GM21423 (cell line): ENCODE data around the gene PHEX.

ENCODE experiments used
- ATAC-seq: cut with Tn5 transposase; IDR thresholded peaks from one replicate; pipeline ENCODE4 v1.9.1; 2021; ENCODE audit warnings: mild to moderate bottlenecking, moderate library complexity; ENCODE audit not compliant: unreplicated experiment

The PHEX gene

DNA sequence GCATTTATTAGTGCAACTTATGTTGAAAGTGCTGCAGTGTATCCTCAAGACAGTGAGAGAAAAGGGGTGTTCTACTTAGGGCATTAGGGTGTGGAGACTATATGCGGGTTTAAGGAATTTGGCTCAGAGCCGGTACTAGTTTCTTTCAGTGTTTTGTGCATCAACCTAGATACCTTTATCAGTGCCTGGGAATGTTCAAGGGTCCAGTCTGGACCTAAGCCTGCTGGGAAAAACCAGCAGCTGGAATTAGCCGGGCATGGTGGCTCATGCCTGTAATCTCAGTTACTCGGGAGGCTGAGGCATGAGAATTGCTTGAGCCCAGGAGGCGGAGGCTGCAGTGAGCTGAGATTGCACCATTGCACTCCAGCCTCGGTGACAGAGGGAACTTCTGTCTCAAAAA lies 7.4 kb downstream of the PHEX start:
- no peak for ATAC-seq

DNA sequence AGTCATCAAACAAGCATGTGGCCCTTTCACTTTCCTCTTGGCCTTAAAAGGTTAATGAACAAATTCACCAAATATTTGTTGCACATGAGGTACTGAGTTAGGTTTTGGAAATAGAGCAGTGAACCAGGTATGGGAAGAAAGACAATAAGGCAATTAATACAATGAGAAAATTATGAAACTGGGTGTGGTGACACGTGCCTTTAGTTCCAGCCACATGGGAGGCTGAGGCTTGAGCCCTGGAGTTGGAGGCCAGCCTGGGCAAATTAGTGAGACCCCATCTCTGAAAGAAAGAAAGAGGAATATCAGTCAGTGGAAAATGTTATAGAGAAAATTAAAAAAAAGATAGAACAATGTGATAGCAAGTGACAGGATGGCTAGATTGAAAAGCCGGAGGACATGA lies 8.1 kb downstream of the PHEX start:
- ATAC-seq: no peak

- ATAC-seq: no peak
These were observed 9.9 kb downstream of the PHEX start for GRCh38 chrX:22041907-22042530.

DNA sequence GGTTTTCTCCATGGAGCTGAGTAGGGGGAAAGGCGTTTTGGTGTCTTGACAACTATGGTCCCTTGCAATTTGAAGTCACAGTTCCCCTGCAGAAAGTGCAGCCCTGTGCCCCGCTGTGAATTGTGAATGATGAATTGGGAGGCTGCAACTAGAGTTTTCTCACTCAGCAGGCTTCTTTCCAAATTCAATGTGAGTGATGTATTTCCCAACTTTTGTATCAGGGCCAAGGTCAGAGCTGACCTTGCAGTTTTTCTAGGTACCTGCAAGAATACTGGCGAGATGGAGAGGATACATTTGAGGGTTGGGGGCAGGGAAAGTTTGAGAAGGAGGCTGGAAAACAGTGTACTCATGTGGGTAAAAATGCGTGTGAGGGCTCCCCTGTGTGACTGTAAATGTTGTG lies 11.7 kb downstream of the PHEX start:
- ATAC-seq: no peak

DNA sequence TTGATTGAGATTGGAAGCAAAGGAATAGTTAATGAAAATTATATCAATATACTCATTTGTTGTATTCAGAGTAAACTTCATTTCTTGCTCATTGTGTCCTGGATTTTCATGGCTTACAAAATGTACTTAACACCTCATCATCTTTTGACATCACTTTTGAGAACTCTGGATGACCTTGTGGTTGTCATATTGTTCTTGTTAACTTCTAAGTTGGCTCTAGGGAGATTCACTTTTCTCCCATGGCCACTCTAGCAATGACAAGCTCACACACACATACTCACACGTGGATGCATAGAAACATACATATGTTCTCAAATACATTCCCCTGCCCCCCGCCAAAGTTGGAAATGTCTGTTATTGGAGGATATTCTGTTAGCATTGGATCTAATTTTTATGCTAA lies 15.3 kb downstream of the PHEX start:
- no peak for ATAC-seq

DNA sequence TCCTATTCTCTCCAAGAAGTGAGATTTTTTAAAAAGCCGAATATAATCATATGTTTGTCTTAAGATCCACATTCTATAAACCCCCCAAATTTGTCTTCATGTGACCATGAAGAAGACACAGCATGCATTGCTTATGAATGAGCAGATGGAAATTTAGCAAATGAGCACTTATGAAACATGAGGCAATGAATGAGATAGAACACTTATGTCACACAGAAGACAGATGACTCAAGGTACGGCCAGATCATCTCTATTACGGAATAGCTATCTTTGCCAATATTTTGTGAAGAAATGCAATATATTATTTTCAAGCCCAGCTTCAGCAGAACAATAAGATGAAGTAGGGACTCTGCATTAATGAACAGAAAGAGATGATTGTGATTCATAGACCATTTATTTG lies 21.4 kb downstream of the PHEX start:
- ATAC-seq: no peak

GRCh38 chrX:22056235-22056634 lies 24.1 kb downstream of the PHEX start:
- ATAC-seq: no peak

DNA sequence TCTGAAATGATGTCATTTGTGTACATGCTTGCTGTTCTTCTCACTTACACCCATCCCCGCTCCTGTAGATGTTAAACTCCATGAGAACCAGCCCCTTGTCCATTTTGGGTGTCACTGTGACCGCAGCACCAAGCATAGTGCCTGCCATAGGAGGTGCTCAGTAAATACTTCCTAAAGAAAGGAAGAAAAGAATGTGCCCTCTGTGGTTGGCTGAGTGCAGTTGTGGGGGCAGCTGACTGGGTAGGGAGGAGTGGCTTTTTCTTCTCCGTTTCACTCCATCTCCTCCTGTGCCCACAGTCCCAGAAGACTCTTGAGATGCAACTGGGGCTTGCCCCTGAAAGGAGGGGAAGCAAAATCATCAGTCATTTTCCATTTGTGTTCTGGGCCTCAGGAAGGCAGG lies 25.5 kb downstream of the PHEX start:
- ATAC-seq: peak; percentile 44

GRCh38 chrX:22059775-22060174 lies 27.6 kb downstream of the PHEX start:
- no peak for ATAC-seq

DNA sequence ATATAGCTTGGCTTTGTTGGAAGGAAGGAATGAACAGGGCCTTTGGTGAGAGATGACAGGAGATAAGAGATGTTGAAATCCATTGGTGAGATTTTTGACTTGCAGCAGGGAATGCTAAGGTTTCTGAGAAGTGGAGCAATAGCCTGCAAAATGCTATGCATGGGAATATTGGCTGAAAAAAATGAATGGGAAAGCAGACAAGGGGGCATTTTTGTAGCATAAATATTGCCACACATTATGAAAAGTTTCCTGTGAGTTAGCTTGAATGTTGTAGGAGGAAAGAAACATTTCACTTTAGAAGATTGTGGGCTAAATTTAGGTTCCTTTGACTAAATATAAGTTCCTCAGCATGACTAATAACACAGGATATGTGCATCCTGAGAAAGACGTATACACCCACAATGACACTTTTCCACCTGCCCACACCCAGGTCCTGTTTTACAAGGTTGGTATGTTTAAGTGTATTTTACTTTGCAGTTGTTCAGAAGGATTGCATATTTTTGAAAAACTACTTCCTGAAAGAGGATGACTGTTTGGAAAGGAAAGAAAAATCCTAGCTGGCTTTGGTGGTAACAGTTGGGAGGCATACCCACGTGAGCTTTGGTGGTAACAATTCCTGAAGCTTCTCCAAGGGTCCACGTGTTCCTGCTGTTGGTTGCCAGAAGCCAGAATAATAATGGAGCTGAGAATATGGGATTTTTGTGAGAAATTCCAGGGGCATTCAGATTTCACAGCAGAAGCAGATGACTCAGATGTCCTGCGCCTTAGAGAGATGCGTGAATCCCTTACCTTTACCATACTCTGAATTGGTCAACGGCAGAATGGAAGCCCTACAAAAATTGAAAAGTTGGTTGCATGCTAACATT lies 28.5 kb downstream of the PHEX start:
- peak; percentile 51 for ATAC-seq

DNA sequence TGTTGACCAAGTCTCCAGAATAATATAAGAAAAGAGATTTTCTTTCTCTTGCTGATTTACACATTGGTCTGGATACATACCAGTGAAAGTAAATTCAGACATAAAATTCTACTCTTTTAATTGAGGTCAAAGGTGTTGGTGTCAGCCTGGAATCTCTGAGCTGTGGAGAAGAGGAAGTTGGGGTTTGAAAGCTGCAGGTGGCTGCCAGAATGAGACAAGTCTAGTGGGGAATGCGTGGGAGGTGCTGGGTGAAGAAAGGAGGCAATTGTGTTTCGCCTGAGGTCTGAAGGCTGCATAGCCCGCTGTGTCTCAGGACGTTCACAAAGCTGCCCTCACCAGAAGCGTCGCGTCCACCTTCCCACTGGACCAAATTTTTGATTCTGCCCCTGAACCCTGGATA lies 31.2 kb downstream of the PHEX start:
- ATAC-seq: peak; percentile 88

DNA sequence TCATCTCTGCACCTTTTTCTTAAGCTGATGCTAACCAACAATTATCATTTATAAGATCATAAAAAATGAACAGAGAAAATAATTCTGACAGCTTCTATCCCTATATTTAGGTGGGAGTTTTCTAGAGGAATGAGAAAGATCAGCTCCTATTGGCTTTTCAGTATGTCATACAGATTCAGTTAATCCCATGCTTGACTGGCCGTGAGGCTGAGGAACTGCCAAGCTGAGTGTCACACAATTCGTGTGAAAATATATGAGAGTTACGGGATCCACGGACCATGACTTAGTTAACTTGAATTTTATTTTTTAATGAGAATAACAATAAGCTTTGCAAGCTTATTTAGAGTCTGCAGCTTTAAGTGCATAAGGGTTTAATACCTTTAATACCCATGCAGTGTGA lies 37.5 kb downstream of the PHEX start:
- ATAC-seq: no peak

DNA sequence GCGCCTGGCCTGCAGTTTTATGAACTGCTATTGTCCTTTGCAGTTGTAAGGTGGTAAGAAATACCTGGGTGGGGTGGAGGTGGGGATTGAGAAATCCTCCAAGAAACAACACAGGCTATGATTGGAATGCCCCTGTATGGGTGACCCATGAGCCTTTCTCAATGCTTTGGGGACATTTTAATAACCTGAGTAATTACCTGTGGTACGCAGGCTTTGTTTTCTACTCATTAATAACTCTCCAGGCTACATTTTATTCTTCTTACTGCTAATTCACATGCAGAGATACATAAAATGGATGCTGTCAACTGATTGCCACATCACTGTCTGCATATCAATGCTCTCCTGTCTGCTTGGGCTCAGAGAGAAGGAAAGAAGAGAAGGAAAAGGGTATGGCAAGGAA lies 41.8 kb downstream of the PHEX start:
- no peak for ATAC-seq

DNA sequence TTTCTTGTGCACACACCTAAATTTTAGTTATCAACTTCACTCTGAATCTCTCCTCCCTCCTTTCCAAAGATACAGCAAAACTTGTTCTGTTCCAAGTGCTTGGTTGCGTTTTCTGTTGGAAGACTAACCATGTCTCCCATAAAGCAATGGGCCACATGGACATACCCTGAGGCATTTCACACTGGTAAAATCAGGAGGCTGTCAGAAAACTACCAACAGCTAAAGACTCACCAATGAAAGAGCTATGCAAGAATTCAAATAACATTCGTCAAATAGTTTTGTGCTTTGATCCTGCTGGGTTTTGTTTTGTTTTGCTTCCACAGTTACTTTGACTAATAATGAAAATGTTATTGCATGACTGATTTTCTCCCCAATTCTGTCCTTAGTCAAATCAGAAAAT lies 46.0 kb downstream of the PHEX start:
- no peak for ATAC-seq

DNA sequence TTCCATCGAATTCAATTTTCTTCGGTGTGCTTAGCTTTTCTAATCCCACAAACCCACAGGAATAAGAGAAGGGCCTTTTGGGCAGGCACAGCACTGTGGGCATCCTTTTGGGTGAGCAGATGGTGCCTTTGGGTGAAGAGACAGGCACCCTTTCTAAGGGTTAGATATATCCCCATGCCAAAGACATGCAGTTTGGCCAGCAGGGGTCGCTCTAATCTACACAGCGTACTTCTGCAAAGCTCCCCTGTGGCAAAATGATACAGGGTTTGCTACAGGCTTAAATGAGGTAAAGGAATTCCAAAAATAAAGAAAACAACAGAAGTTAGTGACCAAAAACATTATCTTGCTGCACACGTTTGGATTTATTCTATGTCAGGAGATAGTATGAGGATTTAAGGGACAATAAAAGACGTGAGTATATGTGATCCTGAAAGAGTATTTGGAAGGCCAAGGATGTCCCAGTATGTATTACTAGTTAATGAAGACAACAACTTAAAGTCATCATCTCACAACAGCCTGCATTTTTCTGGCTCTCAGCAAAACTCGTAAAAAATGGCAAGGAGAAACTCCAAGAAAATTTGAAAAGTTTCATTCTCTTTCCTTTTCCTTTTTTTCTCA lies 49.5 kb downstream of the PHEX start:
- peak; percentile 70 for ATAC-seq

DNA sequence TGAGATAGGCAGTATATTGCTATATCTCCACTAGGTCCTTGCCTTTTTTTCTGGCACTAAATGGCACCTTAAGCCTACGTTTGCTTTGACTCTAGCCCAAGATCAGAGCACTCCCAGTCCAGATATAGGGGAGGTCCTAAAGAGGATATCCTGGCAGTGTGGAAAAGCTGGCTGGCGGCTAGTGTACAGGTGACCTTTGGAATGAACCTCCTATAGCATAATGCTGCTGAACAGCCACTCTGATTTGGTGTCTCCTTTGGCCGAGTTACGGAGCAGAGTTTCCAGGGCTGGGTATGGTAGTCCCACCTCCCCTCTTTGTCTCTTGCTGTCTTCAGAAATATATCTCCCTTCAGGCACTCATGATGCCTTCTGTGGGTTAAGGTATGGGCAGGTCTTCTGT lies 53.9 kb downstream of the PHEX start:
- ATAC-seq: no peak

DNA sequence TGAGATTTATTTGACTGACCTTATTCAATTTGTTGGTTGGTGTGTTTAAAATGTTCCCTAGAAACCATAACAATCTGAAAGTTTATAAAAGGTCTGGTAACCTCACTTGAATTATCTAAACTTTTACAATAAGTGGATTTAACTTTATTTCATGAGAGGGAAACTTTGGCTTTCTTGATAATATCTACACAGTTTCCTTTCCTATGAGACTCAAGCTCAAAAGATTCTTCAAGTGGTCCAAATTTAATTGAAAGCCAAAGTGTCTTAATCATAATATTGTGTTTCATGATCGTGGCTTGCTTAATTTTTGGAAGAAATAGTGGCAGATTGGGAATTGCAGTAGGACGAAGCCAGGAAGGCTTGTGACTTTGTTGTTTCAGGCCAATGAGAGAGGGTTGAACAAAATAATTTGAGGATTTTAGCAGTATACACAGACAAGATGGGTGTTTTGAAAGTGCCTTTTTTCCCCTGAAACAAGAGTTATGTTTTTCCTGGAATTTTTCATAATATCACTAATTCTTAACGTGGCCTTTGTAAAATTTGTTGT lies 55.0 kb downstream of the PHEX start:
- ATAC-seq: no peak

GRCh38 chrX:22088326-22088725 lies 56.2 kb downstream of the PHEX start:
- ATAC-seq: no peak

- no peak for ATAC-seq
These were observed 58.1 kb downstream of the PHEX start for GRCh38 chrX:22090181-22090580.

GRCh38 chrX:22093550-22093949 lies 61.4 kb downstream of the PHEX start:
- ATAC-seq: no peak

DNA sequence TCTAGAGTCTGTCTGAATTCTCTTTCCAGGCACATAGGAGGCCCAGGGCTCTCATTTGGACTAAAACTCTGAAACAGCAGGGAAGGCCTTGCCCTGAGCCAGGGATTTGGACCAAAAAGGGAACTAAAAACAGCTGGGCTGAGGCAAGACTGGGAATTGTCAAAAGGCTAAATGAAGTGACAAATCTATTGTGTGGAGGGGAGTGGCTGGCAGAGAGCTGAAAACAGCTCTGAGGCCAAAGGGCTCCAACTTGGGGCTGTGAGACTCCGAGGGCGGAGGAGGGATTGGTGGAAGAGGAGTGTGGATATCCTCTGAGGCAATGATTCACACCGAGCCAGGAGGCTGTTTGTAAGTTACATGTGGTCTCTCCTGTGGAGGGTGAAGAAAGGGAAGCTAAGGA lies 63.2 kb downstream of the PHEX start:
- ATAC-seq: no peak

DNA sequence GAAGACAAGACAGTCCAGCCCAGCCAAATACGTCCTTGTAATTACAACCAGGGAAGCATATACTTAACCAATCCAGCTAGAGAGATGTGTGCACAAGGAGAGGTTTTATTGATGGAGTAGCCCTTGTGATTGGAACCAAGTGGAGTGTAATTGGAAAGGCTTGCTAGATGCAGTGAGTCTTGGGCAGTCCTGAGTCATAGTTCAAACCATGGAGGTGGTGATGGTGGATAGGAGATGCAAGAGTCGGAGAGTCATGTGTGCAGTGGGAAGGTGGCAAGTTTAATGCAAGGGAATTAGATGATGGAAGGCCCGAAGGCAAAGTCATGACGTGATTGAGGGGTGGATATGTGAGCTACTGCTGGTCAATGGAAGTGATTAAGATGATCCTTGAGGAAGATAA lies 63.7 kb downstream of the PHEX start:
- no peak for ATAC-seq
